Measurements from ENCODE around the gene SBNO1. TPM values are rescaled to one million over a fixed set of nuclear protein-coding genes. Genes with fewer than 3 reads are reported as not detected.

Gene SBNO1
- total RNA-seq, 6 experiments from 2014 or later = 32.3 to 38.2 (median 35.3) TPM

GRCh38 chr12:123401753-123402683 is 37.4 kb upstream of the SBNO1 start:
- Mint-ChIP-seq H3K27ac (no peak overlapping the region), H3K9me3 (no peaks in the 10 kb centered on the region), H3K4me1 (ENCODE audit: low read depth) (peaks cover 20% of the 10 kb centered on the region), H3K36me3 (ENCODE audit: low read depth) (peaks cover 16% of the 10 kb centered on the region), H3K27me3 (ENCODE audit: insufficient read depth) (no peaks in the 10 kb centered on the region), H3K4me3 (no peak overlapping the region)
- DNase-seq = no peak
- TF ChIP-seq, protein P1, sequence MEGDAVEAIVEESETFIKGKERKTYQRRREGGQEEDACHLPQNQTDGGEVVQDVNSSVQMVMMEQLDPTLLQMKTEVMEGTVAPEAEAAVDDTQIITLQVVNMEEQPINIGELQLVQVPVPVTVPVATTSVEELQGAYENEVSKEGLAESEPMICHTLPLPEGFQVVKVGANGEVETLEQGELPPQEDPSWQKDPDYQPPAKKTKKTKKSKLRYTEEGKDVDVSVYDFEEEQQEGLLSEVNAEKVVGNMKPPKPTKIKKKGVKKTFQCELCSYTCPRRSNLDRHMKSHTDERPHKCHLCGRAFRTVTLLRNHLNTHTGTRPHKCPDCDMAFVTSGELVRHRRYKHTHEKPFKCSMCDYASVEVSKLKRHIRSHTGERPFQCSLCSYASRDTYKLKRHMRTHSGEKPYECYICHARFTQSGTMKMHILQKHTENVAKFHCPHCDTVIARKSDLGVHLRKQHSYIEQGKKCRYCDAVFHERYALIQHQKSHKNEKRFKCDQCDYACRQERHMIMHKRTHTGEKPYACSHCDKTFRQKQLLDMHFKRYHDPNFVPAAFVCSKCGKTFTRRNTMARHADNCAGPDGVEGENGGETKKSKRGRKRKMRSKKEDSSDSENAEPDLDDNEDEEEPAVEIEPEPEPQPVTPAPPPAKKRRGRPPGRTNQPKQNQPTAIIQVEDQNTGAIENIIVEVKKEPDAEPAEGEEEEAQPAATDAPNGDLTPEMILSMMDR (IDR thresholded peaks at IDR 0.05) = no peak

GRCh38 chr12:123399255-123399617 is 34.6 kb upstream of the SBNO1 start:
- no peak for DNase-seq
- Mint-ChIP-seq H3K27me3 (ENCODE audit: insufficient read depth) (no peaks in the 10 kb centered on the region), H3K27ac (peak overlapping the region; percentile 77), H3K4me3 (no peak overlapping the region), H3K9me3 (no peaks in the 10 kb centered on the region), H3K4me1 (ENCODE audit: low read depth) (peaks cover 28% of the 10 kb centered on the region), H3K36me3 (ENCODE audit: low read depth) (peaks cover 30% of the 10 kb centered on the region)
- TF ChIP-seq, protein P1 (IDR thresholded peaks at IDR 0.05) = no peak

DNA sequence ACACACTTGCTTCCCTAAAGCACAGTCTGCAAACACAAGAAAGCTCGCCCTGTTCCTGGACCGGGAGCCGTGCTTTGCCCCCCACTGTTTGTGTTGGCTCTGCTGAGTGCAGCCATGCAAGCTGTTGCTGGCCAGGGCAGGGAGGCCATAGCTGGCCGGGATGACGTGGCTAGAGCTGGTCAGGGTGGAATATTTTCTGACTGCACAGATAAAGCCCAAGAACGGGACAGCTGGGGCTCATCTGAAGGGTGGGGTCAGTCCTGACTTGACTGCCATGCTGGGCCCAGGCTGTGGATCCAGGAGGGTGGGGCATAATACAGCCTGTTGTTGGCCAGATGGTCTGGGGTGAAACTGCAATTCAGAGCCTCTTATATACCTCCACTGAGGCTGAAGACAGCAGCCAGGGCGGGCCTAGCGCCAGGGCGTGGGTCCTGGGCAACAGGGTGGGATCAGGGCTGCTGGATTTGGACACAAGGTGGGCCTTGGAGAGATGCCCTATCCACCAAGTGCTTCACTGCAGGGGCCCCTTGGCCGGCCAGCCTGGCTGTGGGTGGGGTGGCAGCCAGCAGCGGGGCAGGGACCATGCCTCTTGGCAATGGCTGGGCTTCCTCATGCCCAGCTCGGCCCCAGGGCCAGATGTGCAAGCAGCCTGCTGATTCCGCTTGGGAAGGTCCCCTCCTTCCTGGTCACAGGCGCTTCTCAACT is 34.1 kb upstream of the SBNO1 start:
- TF ChIP-seq, protein P1 (IDR thresholded peaks at IDR 0.05) = no peak
- H3K4me3 Mint-ChIP-seq = peak overlapping the region; percentile 6; the same call in 1 of the 2 replicates
- no peaks in the 10 kb centered on the region for H3K27me3 Mint-ChIP-seq (ENCODE audit: insufficient read depth)
- peaks cover 30% of the 10 kb centered on the region for H3K36me3 Mint-ChIP-seq (ENCODE audit: low read depth)
- DNase-seq = no peak
- H3K9me3 Mint-ChIP-seq = no peaks in the 10 kb centered on the region
- peak overlapping the region; percentile 84 for H3K27ac Mint-ChIP-seq
- H3K4me1 Mint-ChIP-seq (ENCODE audit: low read depth) = peaks cover 28% of the 10 kb centered on the region

GRCh38 chr12:123398177-123398549 is 33.5 kb upstream of the SBNO1 start:
- no peak for DNase-seq
- TF ChIP-seq, protein P1 (IDR thresholded peaks at IDR 0.05) = no peak
- H3K4me1 Mint-ChIP-seq (ENCODE audit: low read depth) = peaks cover 33% of the 10 kb centered on the region
- peaks cover 30% of the 10 kb centered on the region for H3K36me3 Mint-ChIP-seq (ENCODE audit: low read depth)
- H3K4me3 Mint-ChIP-seq = peak overlapping the region; percentile 6; the same call in 1 of the 2 replicates
- H3K27ac Mint-ChIP-seq = peak overlapping the region; percentile 84
- no peaks in the 10 kb centered on the region for H3K9me3 Mint-ChIP-seq
- no peaks in the 10 kb centered on the region for H3K27me3 Mint-ChIP-seq (ENCODE audit: insufficient read depth)

- Mint-ChIP-seq H3K4me3 (no peak overlapping the region), H3K27ac (peak overlapping the region; percentile 84), H3K9me3 (no peaks in the 10 kb centered on the region), H3K36me3 (ENCODE audit: low read depth) (peaks cover 34% of the 10 kb centered on the region), H3K4me1 (ENCODE audit: low read depth) (peaks cover 41% of the 10 kb centered on the region), H3K27me3 (ENCODE audit: insufficient read depth) (no peaks in the 10 kb centered on the region)
- no peak for DNase-seq
- TF ChIP-seq, protein P1 (IDR thresholded peaks at IDR 0.05) = no peak
Observed at GRCh38 chr12:123397400-123397799, 32.8 kb upstream of the SBNO1 start.

All from HFFc6 (cell line).